Skeletal muscle tissue (tissue), 4 donors: ENCODE results near the gene HAUS5. TPM values are rescaled to one million over a fixed set of nuclear protein-coding genes. Genes with fewer than 3 reads are reported as not detected.

ENCODE experiments used
- H3K27ac ChIP-seq: one replicate; pipeline ENCODE4 v1.7.0; 2013; ENCODE audit warnings: mild to moderate bottlenecking, low read depth, low read length, inconsistent platforms
- H3K27me3 ChIP-seq, 3 donors: one replicate each; pipeline ENCODE4 v1.7.0; 2013; ENCODE audit warnings: low read length in 3 of 3; ENCODE audit not compliant: control insufficient read depth in 3 of 3, insufficient read depth in 3 of 3
- H3K36me3 ChIP-seq, 3 donors: one replicate each; pipeline ENCODE4 v1.7.0; 2013; ENCODE audit warnings: low read length in 3 of 3; ENCODE audit not compliant: control insufficient read depth in 3 of 3, insufficient read depth in 3 of 3
- H3K4me1 ChIP-seq, 3 donors: one replicate each; pipeline ENCODE4 v1.7.0; 2013; ENCODE audit warnings: low read length in 3 of 3, mild to moderate bottlenecking in 3 of 3; ENCODE audit not compliant: control insufficient read depth in 3 of 3, insufficient read depth in 3 of 3
- H3K4me3 ChIP-seq, 3 donors: one replicate each; pipeline ENCODE4 v1.7.0; 2013; ENCODE audit warnings: low read length in 3 of 3
- H3K9ac ChIP-seq, 3 donors: one replicate each; pipeline ENCODE4 v1.7.0; 2013; ENCODE audit warnings: low read length in 3 of 3, mild to moderate bottlenecking in 3 of 3, moderate library complexity in 2 of 3, low read depth in 1 of 3
- H3K9me3 ChIP-seq, 3 donors: one replicate each; pipeline ENCODE4 v1.7.0; 2013; ENCODE audit warnings: low read length in 3 of 3; ENCODE audit not compliant: control insufficient read depth in 3 of 3
- total RNA-seq: library from RNA; depleted of rRNA; stranded (reverse); fragments of >200 nt; gene quantifications from one replicate; pipeline ENCODE4 v1.2.3, GENCODE V29; 2014
- donor health status: Osteomylitis.

HAUS5 gene
- total RNA-seq, 1 donor from 2014 or later: 5.7 TPM

GRCh38 chr19:35665157-35665556 lies 52.6 kb downstream of the HAUS5 start:
- H3K9ac ChIP-seq: no peak overlapping the region
- H3K27me3 ChIP-seq: peaks cover 5 to 8% (median 7%) of the 10 kb centered on the region in 3 donors
- no peak overlapping the region for H3K27ac ChIP-seq
- no peak overlapping the region for H3K4me3 ChIP-seq
- no peaks in the 10 kb centered on the region for H3K9me3 ChIP-seq
- no peaks in the 10 kb centered on the region for H3K4me1 ChIP-seq
- peaks cover 3 to 31% (median 10%) of the 10 kb centered on the region in 3 donors for H3K36me3 ChIP-seq

GRCh38 chr19:35665604-35666003 lies 53.1 kb downstream of the HAUS5 start:
- Histone ChIP-seq H3K9ac (no peak overlapping the region), H3K9me3 (no peaks in the 10 kb centered on the region), H3K36me3 (peaks cover 3 to 30% (median 10%) of the 10 kb centered on the region in 3 donors), H3K4me3 (no peak overlapping the region), H3K27ac (no peak overlapping the region), H3K4me1 (no peaks in the 10 kb centered on the region), H3K27me3 (peaks cover 5 to 8% (median 7%) of the 10 kb centered on the region in 3 donors)

GRCh38 chr19:35666251-35666913 lies 53.8 kb downstream of the HAUS5 start, which contains the start of gene UPK1A:
UPK1A (plus strand) TSS chr19:35666517; CDS start chr19:35666813, 296 bp downstream.
- Histone ChIP-seq H3K4me3 (no peak within 1 kb of the TSS), H3K27ac (no peak within 1 kb of the TSS)

GRCh38 chr19:35669566-35669965 lies 57.0 kb downstream of the HAUS5 start:
- H3K9ac ChIP-seq: no peak overlapping the region
- H3K27ac ChIP-seq: no peak overlapping the region
- H3K27me3 ChIP-seq: peaks cover 21 to 29% (median 23%) of the 10 kb centered on the region in 3 donors
- no peak overlapping the region for H3K4me3 ChIP-seq
- H3K4me1 ChIP-seq: peaks cover 0 to 6% (median 4%) of the 10 kb centered on the region in 3 donors
- H3K9me3 ChIP-seq: no peaks in the 10 kb centered on the region
- peaks cover 0 to 3% (median 2%) of the 10 kb centered on the region in 3 donors for H3K36me3 ChIP-seq

More at GRCh38 chr19:35666251-35666913, 53.8 kb downstream of the HAUS5 start, which contains the start of gene UPK1A:
- Histone ChIP-seq H3K36me3 (peaks cover 3 to 24% (median 6%) of the 10 kb centered on the region in 3 donors), H3K9ac (no peak within 1 kb of the TSS), H3K4me1 (no peaks in the 10 kb centered on the region), H3K9me3 (no peaks in the 10 kb centered on the region), H3K27me3 (peaks cover 5 to 8% (median 7%) of the 10 kb centered on the region in 3 donors)

GRCh38 chr19:35669974-35670373 lies 57.4 kb downstream of the HAUS5 start:
- H3K4me1 ChIP-seq: peaks cover 0 to 6% (median 4%) of the 10 kb centered on the region in 3 donors
- H3K36me3 ChIP-seq: peaks cover 0 to 2% (median 2%) of the 10 kb centered on the region in 3 donors
- H3K9ac ChIP-seq: no peak overlapping the region
- H3K27ac ChIP-seq: no peak overlapping the region
- peaks cover 21 to 31% (median 25%) of the 10 kb centered on the region in 3 donors for H3K27me3 ChIP-seq
- no peak overlapping the region for H3K4me3 ChIP-seq
- H3K9me3 ChIP-seq: no peaks in the 10 kb centered on the region

- no peak overlapping the region for H3K9ac ChIP-seq
- peaks cover 23 to 34% (median 28%) of the 10 kb centered on the region in 3 donors for H3K27me3 ChIP-seq
- H3K36me3 ChIP-seq: no peaks in the 10 kb centered on the region
- peaks cover 0 to 6% (median 4%) of the 10 kb centered on the region in 3 donors for H3K4me1 ChIP-seq
- no peaks in the 10 kb centered on the region for H3K9me3 ChIP-seq
- no peak overlapping the region for H3K4me3 ChIP-seq
- no peak overlapping the region for H3K27ac ChIP-seq
Measured at GRCh38 chr19:35670686-35671085, 58.2 kb downstream of the HAUS5 start.

- Histone ChIP-seq H3K36me3 (no peaks in the 10 kb centered on the region), H3K4me3 (no peak overlapping the region), H3K9ac (no peak overlapping the region), H3K4me1 (peaks cover 0 to 6% (median 4%) of the 10 kb centered on the region in 3 donors), H3K9me3 (no peaks in the 10 kb centered on the region), H3K27ac (no peak overlapping the region), H3K27me3 (peaks cover 25 to 36% (median 32%) of the 10 kb centered on the region in 3 donors)
Measured at GRCh38 chr19:35671818-35672217, 59.3 kb downstream of the HAUS5 start.

- H3K27me3 ChIP-seq: peaks cover 27 to 36% (median 32%) of the 10 kb centered on the region in 3 donors
- peaks cover 0 to 6% (median 4%) of the 10 kb centered on the region in 3 donors for H3K4me1 ChIP-seq
- H3K9me3 ChIP-seq: no peaks in the 10 kb centered on the region
- H3K36me3 ChIP-seq: no peaks in the 10 kb centered on the region
- peak overlapping the region in 1 of 3 donors; percentile 25 for H3K9ac ChIP-seq
- H3K4me3 ChIP-seq: peak overlapping the region in 1 of 3 donors; percentile 43
- no peak overlapping the region for H3K27ac ChIP-seq
Measured at GRCh38 chr19:35673121-35673804, 60.7 kb downstream of the HAUS5 start.
